Measurements from ENCODE around the gene VPS16.

Gene VPS16

DNA sequence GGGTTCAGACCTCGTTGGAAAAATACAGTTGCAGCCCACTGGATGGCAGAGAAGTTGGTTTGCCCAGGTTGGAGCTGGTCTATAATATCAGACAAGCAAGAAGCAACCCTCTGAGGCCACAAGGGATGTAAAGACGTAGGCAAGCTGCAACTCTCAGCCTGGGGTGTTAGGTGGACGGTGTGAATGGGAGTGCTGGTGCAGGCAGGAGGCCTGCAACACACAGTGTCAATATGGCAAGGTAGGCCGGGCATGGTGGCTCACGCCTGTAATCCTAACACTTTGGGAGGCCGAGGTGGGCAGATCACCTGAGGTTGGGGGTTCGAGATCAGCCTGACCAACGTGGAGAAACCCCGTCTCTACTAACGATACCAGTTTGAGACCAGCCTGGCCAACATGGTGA lies 10.5 kb downstream of the VPS16 start:
- no peak for DNase-seq
- TF ChIP-seq, protein P1, sequence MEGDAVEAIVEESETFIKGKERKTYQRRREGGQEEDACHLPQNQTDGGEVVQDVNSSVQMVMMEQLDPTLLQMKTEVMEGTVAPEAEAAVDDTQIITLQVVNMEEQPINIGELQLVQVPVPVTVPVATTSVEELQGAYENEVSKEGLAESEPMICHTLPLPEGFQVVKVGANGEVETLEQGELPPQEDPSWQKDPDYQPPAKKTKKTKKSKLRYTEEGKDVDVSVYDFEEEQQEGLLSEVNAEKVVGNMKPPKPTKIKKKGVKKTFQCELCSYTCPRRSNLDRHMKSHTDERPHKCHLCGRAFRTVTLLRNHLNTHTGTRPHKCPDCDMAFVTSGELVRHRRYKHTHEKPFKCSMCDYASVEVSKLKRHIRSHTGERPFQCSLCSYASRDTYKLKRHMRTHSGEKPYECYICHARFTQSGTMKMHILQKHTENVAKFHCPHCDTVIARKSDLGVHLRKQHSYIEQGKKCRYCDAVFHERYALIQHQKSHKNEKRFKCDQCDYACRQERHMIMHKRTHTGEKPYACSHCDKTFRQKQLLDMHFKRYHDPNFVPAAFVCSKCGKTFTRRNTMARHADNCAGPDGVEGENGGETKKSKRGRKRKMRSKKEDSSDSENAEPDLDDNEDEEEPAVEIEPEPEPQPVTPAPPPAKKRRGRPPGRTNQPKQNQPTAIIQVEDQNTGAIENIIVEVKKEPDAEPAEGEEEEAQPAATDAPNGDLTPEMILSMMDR (IDR thresholded peaks at IDR 0.05): no peak
- no peak overlapping the region for H3K4me3 Mint-ChIP-seq
- H3K27me3 Mint-ChIP-seq (ENCODE audit: low read depth, poor library complexity): peaks cover 14% of the 10 kb centered on the region
- H3K27ac Mint-ChIP-seq: peak overlapping the region; percentile 79
- H3K4me1 Mint-ChIP-seq: peaks cover 10% of the 10 kb centered on the region
- peaks cover 4% of the 10 kb centered on the region for H3K36me3 Mint-ChIP-seq (ENCODE audit: low read depth)
- H3K9me3 Mint-ChIP-seq: no peaks in the 10 kb centered on the region

DNA sequence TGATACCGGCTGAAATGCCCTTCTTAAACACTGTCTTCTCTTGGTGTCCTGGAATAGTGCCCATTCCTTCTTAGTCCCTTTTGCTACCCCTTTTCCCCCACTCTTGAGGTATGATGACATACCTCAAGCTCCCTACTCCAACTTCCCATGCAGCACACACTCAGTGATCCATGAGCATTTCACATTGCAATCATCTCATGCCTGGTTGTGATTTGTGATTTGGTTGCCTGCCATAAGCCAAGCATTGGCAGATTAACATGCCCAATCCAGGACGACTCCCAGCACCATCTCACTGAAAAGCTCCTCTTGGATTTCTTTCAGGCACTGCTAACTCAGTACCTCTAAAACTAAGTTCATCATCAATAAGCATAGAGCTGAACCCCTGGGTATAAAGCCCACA lies 18.0 kb downstream of the VPS16 start:
- Mint-ChIP-seq H3K9me3 (no peaks in the 10 kb centered on the region), H3K27ac (peak overlapping the region; percentile 1), H3K4me3 (no peak overlapping the region), H3K27me3 (ENCODE audit: low read depth, poor library complexity) (peaks cover 6% of the 10 kb centered on the region), H3K36me3 (ENCODE audit: low read depth) (peaks cover 5% of the 10 kb centered on the region), H3K4me1 (peaks cover 19% of the 10 kb centered on the region)
- TF ChIP-seq, protein P1 (IDR thresholded peaks at IDR 0.05): no peak
- DNase-seq: no peak

DNA sequence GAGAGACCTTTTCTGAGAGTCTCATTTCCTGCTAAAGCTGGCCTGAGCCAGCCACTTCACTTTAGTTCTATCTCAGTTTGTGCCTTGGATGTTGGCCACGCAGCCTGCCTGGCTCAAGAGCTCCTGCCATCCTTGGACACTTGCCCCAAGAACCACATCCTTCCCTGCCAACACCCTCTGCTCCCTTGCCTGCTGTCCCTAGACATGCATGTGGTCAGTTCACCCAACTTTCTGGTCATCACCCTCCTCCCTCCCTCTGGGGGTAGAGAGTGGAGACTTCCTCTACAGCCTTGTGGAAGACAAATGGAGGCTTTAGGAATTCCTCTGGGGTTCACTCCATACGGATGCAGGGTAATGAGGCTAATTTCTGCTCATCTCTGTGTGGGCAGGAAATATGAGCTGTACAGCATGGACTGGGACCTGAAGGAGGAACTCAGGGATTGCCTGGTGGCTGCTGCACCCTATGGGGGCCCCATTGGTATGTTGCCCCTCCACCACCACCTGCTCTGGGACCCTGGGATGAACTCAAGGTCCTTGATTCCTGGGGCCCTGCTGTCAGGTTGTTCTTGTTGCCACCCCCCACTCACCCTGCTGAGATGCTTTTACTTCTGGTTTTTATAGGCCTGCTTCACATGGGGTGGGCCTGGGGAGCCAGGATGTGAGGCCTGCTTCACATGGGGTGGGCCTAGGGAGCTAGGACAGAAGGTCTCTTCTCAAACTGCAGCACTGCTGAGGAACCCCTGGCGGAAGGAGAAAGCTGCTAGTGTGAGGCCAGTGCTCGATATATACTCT lies 19.0 kb downstream of the VPS16 start:
- Mint-ChIP-seq H3K36me3 (ENCODE audit: low read depth) (peaks cover 5% of the 10 kb centered on the region), H3K27me3 (ENCODE audit: low read depth, poor library complexity) (peaks cover 2% of the 10 kb centered on the region), H3K4me3 (no peak overlapping the region), H3K4me1 (peaks cover 15% of the 10 kb centered on the region), H3K27ac (no peak overlapping the region), H3K9me3 (no peaks in the 10 kb centered on the region)
- TF ChIP-seq, protein P1 (IDR thresholded peaks at IDR 0.05): no peak
- DNase-seq: no peak

DNA sequence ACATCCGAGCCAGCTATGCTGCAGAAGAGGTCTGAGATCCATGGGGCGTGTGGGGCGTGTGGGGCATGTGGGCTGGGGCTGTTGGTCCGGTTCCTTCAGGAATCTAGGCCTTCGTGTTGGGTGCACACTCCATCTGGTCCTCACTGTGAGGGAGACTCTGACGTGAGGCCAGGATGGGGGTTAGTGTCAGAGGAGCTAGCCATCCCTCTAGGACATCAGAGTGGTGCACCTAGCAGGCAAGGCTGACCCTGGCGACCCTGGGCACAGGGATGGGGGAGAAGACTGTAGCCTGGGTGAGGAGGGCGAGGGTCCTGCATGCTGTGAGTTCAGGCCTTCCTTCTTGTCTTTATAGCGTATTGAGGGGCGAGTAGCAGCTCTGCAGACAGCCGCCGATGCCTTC lies 24.1 kb downstream of the VPS16 start:
- TF ChIP-seq, protein P1 (IDR thresholded peaks at IDR 0.05): no peak
- no peaks in the 10 kb centered on the region for H3K9me3 Mint-ChIP-seq
- no peak overlapping the region for H3K27ac Mint-ChIP-seq
- H3K4me1 Mint-ChIP-seq: peaks cover 12% of the 10 kb centered on the region
- DNase-seq: no peak
- no peak overlapping the region for H3K4me3 Mint-ChIP-seq
- H3K27me3 Mint-ChIP-seq (ENCODE audit: low read depth, poor library complexity): peaks cover 4% of the 10 kb centered on the region
- peaks cover 17% of the 10 kb centered on the region for H3K36me3 Mint-ChIP-seq (ENCODE audit: low read depth)

DNA sequence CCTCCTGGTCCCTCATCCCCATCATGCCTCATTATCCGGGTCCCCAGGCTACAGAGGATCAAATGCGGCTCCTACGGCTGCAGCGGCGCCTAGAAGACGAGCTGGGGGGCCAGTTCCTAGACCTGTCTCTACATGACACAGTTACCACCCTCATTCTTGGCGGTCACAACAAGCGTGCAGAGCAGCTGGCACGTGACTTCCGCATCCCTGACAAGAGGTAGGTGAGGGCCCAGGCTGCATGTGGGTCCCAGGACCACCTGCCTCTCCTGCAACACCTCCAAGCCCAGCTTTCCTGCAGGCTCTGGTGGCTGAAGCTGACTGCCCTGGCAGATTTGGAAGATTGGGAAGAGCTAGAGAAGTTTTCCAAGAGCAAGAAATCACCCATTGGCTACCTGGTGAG lies 24.6 kb downstream of the VPS16 start:
- H3K36me3 Mint-ChIP-seq (ENCODE audit: low read depth): peaks cover 17% of the 10 kb centered on the region
- TF ChIP-seq, protein P1 (IDR thresholded peaks at IDR 0.05): no peak
- no peaks in the 10 kb centered on the region for H3K9me3 Mint-ChIP-seq
- no peak overlapping the region for H3K27ac Mint-ChIP-seq
- H3K4me3 Mint-ChIP-seq: no peak overlapping the region
- DNase-seq: no peak
- H3K4me1 Mint-ChIP-seq: peaks cover 12% of the 10 kb centered on the region
- H3K27me3 Mint-ChIP-seq (ENCODE audit: low read depth, poor library complexity): peaks cover 6% of the 10 kb centered on the region

DNA sequence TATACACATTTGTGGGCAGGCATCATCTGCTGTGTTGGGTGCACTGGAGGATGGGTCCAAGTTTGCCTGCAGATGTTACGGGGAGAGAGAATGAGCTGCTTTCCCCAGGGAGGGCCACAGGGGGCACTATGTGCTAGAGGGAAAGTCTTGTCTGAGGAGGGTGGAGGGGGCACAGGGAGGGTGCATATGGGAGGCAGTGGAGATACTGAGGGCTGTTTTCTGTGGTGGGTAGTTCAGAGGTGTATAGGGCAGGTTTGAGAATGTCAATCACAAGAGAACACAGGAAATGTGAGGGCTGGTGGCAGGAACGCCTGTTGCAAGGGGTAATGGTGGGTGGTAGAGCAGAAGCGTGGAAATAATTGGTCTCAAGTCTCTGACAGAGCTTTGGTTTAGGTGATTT lies 25.1 kb downstream of the VPS16 start:
- H3K4me3 Mint-ChIP-seq: no peak overlapping the region
- H3K36me3 Mint-ChIP-seq (ENCODE audit: low read depth): peaks cover 17% of the 10 kb centered on the region
- H3K27ac Mint-ChIP-seq: no peak overlapping the region
- DNase-seq: no peak
- H3K27me3 Mint-ChIP-seq (ENCODE audit: low read depth, poor library complexity): peaks cover 11% of the 10 kb centered on the region
- TF ChIP-seq, protein P1 (IDR thresholded peaks at IDR 0.05): no peak
- H3K4me1 Mint-ChIP-seq: peaks cover 15% of the 10 kb centered on the region
- H3K9me3 Mint-ChIP-seq: no peaks in the 10 kb centered on the region

Data from nephron progenitor cell (in vitro differentiated cells).